ENCODE results near the gene PPP1R12B.
"Not testable (repeated sequence)": the region's sequence is repeated elsewhere in the genome, so short reads cannot be mapped to it uniquely, and the experiment has no call there.

PPP1R12B gene

DNA sequence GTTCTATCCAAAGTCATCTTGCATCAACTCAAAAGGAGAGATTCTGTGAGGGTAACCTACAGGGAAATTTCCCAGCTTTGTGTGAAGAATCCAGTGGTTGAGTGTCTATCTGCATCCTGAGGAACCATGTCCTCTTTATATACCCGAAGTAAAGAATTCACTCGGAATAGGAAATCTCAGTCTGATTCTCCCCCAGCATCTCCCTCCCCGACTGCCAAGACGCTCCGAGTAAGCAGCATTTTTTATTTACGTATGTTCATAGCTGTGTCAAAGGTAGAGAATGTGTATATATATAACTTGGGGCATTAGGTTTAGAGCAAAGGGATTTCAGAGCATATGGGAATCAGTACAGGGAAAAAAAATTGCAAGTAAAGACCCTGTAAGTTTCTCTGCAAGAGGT is 191.5 kb downstream of the PPP1R12B start:
- DNase-seq = no peak

DNA sequence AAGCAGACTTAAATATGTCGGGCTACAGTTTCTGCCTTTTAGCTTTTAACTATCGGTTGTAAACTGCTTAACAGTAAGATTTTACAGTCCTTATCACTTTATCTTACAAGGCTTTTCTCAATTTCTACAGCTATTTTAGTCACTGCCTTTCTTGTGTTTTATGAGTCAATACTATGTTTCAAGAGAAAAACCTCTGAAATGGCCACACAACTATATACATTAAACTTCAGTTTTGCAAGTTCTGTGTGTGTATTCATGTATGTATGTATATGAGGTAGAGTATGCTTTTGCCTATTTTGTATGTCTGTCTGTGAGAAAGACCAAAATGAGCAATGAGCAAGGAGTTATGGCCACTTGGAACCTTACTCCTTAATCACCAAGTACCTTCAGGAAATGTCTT is 191.9 kb downstream of the PPP1R12B start:
- DNase-seq = no peak

DNA sequence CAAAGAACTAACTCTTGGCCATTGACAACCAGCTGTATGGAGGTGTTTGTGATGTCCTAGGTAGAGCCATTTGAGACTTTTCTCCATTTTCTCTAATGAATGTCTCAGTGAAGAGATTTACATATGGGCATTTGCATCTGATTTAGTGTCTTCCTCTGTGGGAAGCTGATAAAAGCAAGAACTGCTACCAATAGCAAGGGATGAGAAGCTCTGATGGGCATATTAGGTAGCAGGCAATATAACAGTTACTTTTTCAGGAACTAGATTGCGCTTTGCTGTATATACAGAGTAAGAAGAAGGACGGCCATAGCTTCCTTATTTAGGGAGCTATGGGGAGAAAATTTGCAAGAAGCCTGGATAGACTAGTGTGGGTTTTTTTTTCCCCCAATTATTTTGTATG is 192.4 kb downstream of the PPP1R12B start:
- not testable (repeated sequence) for DNase-seq

DNA sequence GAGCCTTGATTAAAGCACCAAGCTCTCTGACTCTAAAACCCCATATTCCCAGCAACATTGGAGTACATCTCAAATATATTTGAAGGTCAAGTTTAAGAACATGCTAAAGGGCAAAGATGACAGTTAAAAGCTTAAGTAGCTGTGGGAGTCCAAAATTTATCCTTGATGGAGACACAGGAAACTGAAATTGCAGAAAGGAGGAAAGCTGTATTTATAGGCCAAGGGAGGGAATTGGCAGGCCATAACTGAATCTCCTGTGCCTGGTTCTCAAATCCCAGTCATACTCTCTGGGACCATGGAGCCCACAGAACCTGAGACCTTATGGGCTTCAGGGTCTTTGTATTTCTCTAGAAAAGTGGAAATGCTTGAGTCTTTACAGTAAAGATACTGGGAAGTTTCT is 193.9 kb downstream of the PPP1R12B start:
- DNase-seq = not testable (repeated sequence)

DNA sequence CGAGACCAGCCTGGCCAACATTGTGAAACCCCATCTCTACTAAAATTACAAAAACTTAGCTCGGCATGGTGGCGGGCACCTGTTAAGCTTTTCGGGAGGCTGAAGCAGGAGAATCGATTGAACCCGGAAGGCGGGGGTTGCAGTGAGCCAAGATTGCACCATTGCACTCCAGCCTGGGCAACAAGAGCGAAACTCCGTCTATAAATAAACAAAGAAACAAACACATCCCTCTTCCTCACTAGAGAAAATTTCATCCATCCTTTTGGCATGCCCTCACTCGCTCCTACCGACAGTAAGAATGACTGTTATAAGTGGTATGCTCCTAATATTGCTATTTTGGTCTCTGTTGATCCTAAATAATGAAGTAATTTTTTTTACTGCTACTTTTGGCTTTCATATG is 195.0 kb downstream of the PPP1R12B start:
- not testable (repeated sequence) for DNase-seq

DNA sequence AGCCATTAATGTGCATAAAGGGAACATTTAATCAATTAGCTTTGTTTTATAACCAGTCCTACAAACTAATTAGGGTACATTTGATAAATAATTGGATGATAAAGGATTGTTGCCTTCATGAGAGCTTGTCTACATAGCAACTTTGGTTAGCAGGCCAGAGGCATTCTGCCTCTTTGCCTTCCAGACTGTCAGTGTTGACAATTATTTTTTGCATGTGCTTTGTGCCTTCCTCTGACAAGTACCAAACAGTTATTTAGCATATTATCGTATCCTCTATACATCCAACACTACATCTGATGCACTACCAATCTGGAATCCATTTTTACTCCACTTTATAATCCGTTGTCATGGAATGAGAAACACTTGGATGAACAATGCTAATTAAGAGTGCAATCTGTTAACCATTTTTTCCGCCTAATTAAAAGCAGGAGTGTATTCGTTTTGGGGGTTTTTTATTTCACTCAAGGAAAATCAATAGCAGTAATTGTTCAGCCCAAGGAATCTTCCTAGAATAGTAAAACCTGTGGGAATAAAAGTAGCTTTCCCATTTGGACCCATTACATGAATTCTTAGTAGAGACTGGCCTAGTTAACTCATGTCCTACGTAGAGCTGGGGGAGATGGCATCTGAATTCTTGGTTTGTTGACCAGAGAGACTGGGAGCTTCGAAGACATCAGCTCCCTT is 196.4 kb downstream of the PPP1R12B start:
- not testable (repeated sequence) for DNase-seq

DNA sequence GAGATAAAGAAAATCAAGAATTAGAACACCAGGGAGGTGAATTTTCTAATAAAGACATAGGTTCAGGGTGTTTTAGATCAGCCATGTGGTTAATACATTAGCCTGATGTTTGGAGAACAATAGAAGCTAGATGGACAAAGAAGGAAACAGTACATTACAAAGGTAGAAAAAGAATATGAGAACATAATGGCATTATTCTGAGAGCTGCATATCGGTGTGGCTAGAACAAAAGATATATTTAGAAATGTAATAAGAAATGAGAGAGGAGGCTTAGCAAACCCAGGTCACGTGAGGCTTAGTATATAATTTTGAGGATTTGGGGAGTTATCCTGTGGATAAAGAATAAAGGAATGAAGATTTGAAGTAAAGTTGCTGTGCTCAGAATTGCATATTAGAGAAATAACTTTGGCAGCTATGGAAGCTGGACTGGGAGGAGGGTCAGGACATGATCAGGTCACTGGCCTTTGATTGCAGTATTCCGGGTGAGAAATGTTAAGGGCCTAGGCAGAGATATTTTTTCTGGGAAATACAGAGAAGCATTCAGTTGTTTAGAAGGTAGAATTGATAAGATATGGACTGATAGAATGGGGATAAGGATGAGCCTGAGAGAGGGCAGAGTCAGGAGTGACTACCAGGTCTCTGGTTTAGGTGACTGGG is 197.3 kb downstream of the PPP1R12B start:
- not testable (repeated sequence) for DNase-seq

DNA sequence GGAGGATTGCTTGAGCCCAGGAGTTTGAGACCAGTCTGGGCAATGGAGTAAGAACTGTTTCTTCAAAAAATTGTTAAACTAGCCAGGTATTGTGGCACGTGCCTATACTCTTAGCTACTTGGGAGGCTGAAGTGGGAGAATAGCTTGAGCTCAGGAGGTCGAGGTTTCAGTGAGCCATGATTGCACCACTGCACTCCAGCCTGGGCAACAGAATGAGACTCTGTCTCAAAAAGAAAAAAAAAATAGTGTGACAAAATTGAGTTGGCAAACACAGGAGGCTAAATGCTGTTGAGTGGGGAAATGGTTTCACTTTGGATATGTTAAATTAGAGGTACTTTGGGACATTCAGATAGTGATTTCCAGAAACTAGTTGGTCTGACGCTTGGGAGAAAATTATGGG is 197.9 kb downstream of the PPP1R12B start:
- not testable (repeated sequence) for DNase-seq

DNA sequence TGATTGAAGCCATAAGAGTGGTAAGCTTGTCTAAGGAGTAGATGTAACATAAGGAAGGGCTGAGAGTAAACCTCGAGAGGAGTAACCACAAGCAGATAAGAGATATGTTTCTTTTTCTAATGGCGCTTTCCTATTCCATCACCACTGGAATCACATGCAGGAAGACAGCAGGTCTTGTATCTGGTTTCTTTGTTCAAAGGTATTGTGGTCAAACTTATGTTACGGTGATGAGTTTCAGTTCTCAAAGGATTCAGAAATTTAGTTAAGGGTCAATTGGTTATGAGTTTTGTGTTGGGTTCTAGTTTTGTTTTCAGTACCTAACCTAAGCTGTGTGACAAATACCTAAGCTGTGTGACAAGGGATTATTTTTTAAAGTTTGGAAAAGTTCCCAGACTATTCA is 198.3 kb downstream of the PPP1R12B start:
- DNase-seq = not testable (repeated sequence)

DNA sequence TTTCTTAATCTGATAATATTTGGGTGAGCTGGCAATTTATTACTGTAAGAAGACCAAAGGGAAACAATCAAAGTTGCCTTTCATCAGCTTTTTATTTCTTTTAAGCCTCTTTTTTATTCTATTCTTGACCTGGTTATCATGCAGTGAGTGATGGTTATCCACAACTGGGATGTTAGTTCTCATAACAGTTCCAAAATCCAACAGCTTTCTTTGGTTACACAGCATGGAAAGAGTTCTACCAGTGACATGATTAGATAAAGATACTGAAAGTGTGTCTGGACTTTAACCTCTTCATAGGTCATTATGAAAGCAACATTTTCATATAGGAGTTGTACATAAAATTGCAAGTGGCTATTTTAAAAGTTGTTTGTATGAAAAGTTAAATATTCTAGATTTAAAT is 198.7 kb downstream of the PPP1R12B start:
- no peak for DNase-seq

DNA sequence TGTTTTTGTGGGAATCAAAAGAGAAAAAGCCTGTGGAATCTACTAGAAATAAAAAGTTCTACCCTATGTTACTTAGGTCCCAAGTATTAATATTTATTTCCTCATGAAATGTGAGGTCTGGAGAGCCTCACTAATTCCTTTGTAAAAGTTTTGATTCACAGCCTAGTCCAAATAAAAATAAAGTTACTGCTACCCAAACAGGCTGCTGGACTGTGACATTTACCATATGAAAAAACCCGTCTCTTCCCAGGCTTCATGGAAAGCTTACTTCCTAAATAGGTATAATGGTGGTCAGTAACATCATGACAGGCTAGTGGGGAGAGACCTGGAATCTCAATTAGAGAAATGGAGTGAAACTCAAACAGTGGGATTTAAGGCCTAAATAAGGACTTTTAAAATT is 201.6 kb downstream of the PPP1R12B start:
- DNase-seq = not testable (repeated sequence)

DNA sequence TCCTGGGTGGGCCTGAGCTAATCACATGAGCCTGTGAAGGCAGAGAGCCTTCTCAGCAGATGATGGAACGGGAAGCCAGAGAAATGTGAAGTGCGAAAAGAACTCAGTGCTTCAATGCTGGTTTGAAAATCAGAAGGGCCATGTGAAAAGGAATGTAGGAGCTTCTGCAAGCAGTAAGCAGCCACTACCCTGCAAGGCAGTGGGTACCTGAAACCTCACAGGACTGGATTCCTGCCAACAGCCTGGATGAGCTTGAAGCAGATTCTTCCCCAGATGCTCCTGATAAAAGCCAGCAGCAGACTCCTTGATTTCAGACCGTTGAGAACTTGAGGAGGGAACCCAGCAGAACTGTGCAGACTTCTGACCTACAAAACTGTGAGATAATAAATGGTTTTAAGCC is 203.2 kb downstream of the PPP1R12B start:
- no peak for DNase-seq

DNA sequence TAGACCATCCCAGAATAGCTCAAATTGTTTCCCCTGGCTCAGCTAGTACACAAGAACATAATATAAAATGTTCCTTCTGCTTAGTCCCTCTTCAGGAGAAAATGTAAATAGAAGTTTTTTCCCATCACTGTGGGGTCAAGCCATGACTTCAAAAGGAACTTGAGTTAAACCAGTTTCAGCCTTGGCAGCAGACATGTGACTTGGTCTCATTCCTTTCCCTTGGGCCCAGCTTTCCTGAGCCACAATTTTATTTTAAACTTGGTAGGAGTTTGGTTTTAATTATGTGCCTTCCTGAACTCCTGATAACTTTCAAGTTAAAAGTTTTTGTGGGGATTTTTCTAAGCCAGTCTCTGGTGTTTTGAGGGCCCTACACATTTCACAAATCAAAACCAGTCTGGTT is 204.1 kb downstream of the PPP1R12B start:
- not testable (repeated sequence) for DNase-seq

DNA sequence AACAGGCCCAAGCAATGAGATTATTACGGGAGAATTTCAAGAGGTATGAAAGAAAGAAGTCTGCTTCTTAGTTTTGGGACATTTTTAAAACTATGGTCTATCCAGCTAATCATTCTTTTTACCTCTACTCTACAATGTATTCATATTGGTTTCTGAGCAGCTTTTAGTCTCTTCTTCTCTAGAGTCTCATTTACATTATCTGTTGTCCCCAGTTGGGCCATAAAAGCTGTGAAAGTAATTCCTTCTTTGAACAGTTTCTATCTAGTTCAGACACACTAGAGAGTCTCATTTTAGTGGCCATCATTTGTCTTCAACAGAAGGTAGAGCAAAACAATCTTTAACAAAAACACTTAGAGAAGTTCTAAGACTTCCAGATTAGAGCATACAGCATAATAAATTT is 204.6 kb downstream of the PPP1R12B start:
- DNase-seq = not testable (repeated sequence)

DNA sequence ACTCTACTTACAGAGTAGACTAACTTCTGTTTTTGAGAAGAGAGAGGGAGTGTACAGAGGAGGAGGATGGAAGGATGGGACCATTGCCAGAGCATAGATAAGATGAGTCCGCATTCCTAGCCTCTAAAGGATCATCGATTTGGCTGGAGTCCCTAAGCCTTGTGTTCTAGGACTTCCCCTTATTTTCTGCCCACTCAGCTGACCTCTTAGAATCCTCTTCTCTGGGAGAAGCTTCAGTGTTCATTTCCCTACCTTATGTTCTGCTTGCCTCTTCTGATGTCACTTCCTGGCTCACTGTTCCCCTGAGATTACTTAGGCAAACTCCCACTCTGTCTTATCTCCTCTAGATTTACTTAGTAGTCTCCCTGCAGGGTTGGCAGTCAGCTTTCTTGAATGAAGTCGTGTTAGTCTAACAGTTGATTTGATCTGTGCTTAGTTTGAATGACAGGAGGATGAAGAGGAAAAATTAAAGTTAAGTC is 205.1 kb downstream of the PPP1R12B start:
- no peak for DNase-seq

DNA sequence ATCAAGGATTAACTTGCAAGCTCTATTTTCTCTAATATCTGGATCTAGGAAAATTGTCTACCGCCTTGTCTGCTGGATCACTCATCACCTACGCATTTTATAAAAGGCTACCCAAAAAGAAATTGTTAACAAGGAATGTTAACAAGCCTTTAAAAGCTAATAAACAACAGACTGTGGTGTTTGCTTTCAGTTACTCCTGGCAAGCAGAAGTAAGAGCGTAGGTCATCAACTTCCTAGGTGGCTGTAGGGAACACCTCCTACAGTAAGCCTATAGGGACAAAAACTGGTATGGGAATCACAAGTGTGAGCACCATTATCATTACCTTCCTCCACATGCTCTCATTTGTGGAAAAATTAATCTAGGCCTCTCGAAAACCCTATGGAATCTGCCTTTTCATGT is 206.1 kb downstream of the PPP1R12B start:
- not testable (repeated sequence) for DNase-seq

DNA sequence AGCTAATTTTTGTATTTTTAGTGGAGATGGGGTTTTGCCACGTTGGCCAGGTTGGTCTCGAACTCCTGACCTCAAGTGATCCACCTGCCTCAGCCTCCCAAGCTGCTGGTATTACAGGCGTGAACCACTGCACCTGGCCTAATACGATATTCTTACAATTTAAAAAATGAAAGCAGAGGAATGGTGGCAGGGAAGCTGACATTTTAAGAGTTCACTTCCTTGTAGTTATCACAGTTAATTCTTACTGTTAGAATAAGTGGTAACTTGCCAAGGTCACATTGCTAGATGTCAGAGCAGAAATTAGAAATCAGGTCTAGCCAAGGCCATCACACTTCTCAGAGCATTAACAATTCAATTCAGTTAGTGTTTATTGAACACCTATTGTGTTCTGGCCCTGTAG is 207.5 kb downstream of the PPP1R12B start:
- DNase-seq = not testable (repeated sequence)

DNA sequence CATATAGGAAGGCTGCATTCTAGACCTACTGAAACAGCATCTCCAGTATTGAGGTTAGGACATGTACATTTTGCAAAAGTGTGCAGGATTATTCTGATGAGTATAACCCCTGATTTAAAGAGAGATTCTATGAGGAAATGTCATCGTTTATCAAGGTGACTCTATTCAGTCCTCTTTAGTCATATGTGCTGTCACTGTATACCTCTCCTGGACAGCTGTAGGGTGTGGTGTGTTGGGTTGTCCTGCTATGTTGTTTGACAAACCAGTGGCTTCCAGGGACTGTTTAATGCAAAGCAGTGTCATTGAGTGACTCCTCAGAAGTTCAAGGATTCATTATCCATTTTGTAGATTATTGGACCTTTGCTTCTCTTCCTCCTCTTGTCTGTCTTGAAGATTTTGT is 209.2 kb downstream of the PPP1R12B start:
- not testable (repeated sequence) for DNase-seq

DNA sequence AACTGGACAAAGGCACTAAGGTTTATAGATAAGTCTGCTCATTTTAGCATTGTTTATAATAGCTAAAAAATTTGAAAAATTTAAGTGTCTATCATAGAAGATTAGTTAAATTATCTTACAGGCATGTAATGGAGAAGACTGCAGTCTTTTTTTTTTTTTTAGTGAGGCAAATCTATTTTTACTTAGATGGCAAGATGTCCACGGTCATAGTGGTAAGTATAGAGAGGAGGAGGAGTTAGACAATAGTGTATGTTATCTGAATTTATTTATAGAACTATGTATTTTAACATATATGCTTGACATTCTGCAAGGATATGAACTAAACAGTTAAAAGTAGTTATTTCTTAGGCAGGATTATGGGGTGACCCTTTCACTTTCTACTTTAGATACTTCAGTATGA is 212.7 kb downstream of the PPP1R12B start:
- DNase-seq = no peak

DNA sequence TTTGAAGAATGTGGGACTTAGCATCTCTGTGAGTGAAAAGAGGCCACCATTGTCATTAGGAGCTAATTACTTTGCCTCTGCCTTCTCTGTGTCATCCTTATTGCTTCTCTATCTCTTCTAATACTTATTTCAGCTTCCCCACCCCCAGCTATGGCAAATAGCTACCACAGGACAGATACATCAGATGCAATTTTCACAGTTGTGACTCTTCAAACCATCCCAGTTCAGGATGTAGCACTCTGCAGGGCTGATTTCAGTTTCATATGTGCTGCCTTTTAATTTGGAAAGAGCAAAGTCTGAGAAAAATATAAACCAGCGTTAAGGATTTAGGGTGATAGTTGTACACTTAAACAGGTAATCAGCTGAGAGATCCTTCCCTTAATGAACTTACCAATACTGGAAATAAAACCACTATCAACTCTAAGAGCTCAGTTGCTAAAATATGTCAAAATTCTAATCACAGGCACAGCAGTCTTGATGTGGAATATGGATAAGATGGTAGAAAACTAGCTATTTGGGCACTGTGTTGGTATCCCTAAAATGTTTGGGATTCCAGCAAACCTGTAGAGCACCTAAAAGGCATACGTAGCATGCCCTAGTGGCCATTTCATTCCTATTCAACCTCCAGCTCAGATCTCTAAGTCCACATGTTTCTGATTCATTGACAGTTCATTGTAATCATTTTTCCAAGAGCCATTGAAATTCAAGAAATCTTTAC is 213.4 kb downstream of the PPP1R12B start:
- no peak for DNase-seq

DNA sequence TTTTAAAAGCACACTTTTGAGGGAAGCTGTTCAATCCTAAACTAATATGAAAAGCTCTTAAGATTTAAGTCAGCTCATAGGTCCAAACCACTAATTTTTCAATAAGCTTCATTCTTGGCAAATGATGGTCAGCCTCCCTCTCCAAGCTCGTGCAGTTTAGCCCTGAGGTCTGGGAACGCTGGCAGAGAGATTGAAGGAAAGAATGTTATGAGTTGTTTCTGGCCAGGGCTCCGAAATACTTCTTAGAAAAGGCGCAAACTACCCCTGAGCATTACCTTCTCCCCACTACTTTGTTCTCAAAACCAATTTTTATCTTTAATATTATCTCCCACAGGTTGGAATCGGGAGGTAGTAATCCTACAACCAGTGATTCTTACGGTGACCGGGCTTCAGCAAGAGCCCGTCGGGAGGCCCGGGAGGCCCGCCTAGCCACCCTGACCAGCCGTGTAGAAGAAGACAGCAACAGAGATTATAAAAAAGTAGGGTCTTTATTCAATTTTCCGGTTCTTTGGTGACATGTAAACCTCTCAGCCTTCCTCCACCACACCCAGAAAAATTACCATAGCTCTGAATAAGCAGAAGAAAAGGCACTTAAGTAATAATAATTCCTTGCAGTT is 214.1 kb downstream of the PPP1R12B start:
- DNase-seq = no peak

DNA sequence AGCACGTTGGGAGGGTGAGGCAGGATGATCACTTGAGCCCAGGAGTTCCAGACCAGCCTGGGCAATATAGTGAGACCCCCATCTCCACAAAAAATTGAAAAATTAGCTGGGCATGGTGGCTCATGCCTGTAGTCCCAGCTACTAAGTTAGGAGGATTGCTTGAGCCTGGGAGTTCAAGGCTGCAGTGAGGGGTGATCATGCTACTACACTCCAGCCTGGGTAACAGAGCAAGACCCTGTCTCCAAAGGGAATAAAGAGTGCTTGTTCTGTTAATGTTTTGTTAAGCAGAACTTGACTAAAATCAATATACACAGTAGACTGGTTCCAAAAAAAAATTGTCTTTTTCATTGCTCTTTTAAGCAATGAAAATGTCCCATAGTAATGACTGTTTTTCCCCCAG is 215.3 kb downstream of the PPP1R12B start:
- DNase-seq = no peak

DNA sequence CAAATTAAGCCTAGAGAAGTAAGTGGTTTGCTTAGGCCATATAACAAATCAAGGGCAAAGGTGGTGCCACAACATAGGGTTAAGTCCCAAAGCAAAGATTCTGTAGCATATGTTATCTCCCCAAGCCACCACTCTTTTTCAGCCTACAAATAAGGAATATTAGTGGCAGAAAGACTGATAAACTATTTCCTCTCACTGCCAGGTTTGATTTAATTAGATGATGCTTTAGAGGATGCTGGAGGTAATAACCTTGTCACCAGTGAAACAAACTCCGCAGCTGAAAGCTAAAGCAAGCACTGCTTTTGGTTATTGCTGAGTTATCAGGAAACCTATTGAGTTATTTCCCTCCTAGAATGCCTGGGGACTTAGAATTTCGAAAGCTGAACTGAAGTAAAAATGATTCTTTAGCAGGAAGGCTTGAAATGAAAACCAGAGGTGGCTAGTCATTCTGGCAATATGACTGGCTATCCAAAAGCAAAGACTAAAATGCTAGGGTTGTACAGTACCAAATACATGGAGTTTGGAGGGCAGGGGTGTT is 216.5 kb downstream of the PPP1R12B start:
- DNase-seq = no peak

All from stimulated activated naive CD4-positive, alpha-beta T cell (primary cell).